BE2C (cell line): ENCODE measurements around the gene FAM193A.
"Not testable (repeated sequence)": the region's sequence is repeated elsewhere in the genome, so short reads cannot be mapped to it uniquely, and the experiment has no call there.

Experiments
- DNase-seq: peaks from one replicate; pipeline ENCODE4 v3.0.0-alpha.2; 2020
- H3K27me3 ChIP-seq: fragments of 250-450 bp; sonication (Bioruptor Pico); 2 replicates; pipeline ENCODE4 v1.5.1; 2020; ENCODE audit warnings: mild to moderate bottlenecking
- H3K36me3 ChIP-seq: fragments of 250-450 bp; sonication (Bioruptor Pico); 2 replicates; pipeline ENCODE4 v1.5.1; 2020; ENCODE audit warnings: mild to moderate bottlenecking
- H3K4me1 ChIP-seq: fragments of 250-450 bp; sonication (Bioruptor Pico); 2 replicates; pipeline ENCODE4 v1.5.1; 2020
- H3K4me3 ChIP-seq: 2 replicates; pipeline ENCODE4 v1.5.1; 2011; ENCODE audit warnings: low read depth, low read length
- H3K9me3 ChIP-seq: fragments of 250-450 bp; sonication (Bioruptor Pico); 2 replicates; pipeline ENCODE4 v1.5.1; 2020
- TF ChIP-seq, protein P1 (sequence below): IDR thresholded peaks from 2 replicates; pipeline ENCODE4 v1.5.1; 2012; ENCODE audit warnings: mild to moderate bottlenecking, low read depth, low read length

FAM193A gene

DNA sequence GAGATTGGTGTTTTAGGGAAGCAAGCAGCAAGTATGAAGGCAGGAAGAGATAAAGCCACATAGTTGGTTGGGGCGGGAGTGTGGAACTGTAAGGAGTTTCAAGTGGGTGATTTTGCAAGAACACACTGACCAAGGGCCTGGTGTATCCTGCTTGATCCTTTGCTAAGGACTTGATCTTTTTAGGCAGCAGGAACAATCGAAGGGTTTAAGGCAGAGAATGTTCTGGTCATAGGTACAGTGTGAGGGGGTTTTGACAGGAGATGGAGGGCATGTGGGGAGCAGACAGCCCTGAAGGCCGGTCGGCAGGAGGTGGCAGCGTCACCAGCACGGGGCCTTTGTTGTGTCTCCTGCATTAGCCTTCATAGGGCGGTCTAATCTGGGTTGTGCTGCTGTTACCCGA, 54.7 kb downstream of the FAM193A start:
- TF ChIP-seq, protein P1, sequence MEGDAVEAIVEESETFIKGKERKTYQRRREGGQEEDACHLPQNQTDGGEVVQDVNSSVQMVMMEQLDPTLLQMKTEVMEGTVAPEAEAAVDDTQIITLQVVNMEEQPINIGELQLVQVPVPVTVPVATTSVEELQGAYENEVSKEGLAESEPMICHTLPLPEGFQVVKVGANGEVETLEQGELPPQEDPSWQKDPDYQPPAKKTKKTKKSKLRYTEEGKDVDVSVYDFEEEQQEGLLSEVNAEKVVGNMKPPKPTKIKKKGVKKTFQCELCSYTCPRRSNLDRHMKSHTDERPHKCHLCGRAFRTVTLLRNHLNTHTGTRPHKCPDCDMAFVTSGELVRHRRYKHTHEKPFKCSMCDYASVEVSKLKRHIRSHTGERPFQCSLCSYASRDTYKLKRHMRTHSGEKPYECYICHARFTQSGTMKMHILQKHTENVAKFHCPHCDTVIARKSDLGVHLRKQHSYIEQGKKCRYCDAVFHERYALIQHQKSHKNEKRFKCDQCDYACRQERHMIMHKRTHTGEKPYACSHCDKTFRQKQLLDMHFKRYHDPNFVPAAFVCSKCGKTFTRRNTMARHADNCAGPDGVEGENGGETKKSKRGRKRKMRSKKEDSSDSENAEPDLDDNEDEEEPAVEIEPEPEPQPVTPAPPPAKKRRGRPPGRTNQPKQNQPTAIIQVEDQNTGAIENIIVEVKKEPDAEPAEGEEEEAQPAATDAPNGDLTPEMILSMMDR = no peak
- peaks cover 26% of the 10 kb centered on the region for H3K4me1 ChIP-seq
- H3K9me3 ChIP-seq = no peaks in the 10 kb centered on the region
- DNase-seq = no peak
- H3K27me3 ChIP-seq = no peaks in the 10 kb centered on the region
- H3K4me3 ChIP-seq = no peak overlapping the region
- peaks cover 2% of the 10 kb centered on the region for H3K36me3 ChIP-seq

DNA sequence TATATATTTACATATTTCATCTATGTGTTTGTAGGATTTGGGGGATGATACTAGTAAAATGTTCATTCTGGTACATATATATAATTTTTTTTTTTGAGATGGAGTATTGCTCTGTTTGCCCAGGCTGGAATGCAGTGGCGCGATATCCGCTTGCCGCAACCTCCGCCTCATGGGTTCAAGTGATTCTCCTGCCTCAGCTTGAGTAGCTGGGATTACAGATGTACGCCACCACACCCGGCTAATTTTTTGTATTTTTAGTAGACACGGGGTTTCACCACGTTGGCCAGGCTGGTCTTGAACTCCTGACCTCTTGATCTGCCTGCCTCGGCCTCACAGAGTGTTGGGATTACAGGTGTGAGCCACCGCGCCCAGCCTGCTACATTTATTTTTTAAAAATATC, 55.6 kb downstream of the FAM193A start:
- not testable (repeated sequence) for DNase-seq, H3K9me3 ChIP-seq, H3K4me3 ChIP-seq, H3K36me3 ChIP-seq, H3K27me3 ChIP-seq
- peaks cover 34% of the 10 kb centered on the region for H3K4me1 ChIP-seq

DNA sequence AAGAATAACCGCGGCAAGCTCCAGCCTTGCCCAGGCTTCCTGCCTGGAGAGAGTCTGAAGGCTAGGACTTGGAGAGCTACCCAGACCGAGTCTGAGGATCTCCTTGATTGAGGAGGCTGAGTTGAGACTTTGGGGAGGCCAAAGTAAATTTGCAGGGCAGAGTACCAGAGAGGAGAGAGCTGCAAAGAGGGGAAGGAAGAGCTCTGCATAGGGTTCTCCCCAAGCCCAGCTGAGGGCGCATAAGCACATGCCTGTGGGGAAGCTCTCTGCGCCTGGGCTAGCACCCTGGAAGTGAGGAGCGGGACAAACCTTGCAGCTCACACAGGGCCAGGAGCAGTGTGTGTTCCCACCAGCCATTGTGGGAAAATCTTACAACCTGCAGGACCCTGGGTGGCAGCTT, 56.1 kb downstream of the FAM193A start:
- DNase-seq = no peak
- peaks cover 10% of the 10 kb centered on the region for H3K36me3 ChIP-seq
- TF ChIP-seq, protein P1 = no peak
- no peak overlapping the region for H3K4me3 ChIP-seq
- H3K9me3 ChIP-seq = no peaks in the 10 kb centered on the region
- no peaks in the 10 kb centered on the region for H3K27me3 ChIP-seq
- peaks cover 39% of the 10 kb centered on the region for H3K4me1 ChIP-seq

DNA sequence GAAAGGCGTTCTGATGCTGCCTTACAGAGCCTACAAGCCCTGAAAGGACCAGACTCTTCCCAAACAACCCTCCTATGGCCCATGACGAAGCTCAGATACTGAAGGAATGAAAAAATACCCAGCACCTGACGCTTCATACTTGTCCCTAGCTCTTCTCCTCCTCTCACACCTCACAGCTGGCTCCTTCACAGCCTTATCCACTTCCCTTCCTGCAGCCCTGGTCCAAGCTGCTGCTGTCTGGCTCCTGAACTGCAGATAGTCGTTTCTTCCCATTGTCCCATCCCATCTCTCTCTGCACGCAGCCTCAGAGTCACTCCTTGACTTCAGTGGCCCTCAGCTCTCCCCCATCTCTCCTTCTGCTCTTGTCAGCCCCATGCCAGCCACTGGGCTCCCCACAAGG, 56.6 kb downstream of the FAM193A start:
- Histone ChIP-seq H3K4me1 (peaks cover 44% of the 10 kb centered on the region), H3K36me3 (peaks cover 14% of the 10 kb centered on the region), H3K9me3 (no peaks in the 10 kb centered on the region), H3K4me3 (no peak overlapping the region), H3K27me3 (no peaks in the 10 kb centered on the region)
- TF ChIP-seq, protein P1 = no peak
- DNase-seq = no peak

DNA sequence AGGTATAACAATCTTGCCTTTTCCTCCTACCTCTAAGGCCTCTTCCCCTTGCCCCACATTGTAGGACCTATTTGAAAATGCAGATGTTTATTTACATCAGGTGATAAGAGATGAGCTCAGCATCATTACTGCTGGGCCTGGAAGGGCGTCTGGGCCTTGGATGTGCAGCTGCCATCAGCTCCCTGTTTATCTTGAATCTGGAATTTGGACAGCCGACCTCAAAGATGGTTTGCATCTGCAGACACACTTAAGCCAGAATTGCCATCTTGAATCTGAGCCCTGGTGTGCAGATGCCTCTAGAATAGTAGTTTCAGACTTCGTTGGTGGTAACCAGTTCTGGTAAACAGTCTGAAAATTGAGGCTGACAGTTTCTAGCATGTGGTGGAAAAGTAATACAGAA, 59.0 kb downstream of the FAM193A start:
- H3K27me3 ChIP-seq = no peaks in the 10 kb centered on the region
- peaks cover 25% of the 10 kb centered on the region for H3K36me3 ChIP-seq
- H3K4me3 ChIP-seq = no peak overlapping the region
- TF ChIP-seq, protein P1 = no peak
- peak; percentile 76 for DNase-seq
- peaks cover 58% of the 10 kb centered on the region for H3K4me1 ChIP-seq
- H3K9me3 ChIP-seq = no peaks in the 10 kb centered on the region

DNA sequence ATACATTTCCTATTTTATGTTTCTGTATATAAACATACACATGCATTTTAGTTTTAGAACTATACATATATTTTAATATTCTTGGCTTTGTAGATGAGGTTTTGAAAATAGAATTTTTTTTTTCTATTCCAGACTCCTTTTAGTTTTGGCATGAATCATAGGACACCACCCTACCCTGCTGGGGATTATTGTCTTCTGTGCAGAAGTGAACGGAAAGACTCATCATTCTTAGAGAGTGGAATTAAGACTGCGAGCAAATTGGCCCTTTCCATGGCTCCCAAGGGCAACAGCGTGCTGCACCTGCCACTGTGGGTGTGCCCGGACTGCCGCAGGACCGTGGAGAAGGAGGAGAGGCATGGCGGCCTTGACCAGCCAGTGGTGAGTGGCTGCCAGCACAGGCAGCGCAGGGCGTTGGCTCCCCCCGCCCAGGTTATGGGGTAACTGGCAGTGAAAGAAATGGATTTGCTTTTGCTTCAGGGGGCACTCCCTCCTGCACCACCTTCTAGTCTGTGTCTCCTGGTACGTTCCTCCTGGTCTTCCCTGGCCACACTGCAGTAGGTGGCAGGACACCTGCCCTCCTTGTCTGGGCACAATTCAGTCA, 59.6 kb downstream of the FAM193A start:
- DNase-seq = no peak
- TF ChIP-seq, protein P1 = no peak
- Histone ChIP-seq H3K4me1 (peaks cover 58% of the 10 kb centered on the region), H3K36me3 (peaks cover 29% of the 10 kb centered on the region), H3K27me3 (no peaks in the 10 kb centered on the region), H3K9me3 (no peaks in the 10 kb centered on the region), H3K4me3 (no peak overlapping the region)

DNA sequence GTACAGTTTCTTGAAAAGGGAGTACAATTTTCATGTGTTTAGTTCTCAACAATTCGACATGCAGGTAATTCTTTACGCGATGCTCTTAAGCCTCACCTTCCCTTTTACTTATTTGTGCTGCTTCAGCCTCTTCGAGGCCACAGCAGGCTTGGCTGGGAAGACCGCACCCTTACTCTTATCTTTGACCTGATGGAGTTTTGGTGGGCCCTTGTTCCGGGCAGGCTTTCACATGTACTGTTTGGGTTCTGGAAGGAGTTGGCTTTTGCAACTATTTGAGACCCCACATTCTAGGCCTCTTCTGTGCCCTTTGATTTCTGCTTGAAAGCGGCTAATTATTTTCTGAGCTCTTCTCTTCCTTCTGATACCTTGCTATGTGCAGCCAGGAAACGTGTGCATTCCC, 60.2 kb downstream of the FAM193A start:
- H3K4me1 ChIP-seq = peaks cover 58% of the 10 kb centered on the region
- TF ChIP-seq, protein P1 = no peak
- H3K9me3 ChIP-seq = no peaks in the 10 kb centered on the region
- H3K4me3 ChIP-seq = no peak overlapping the region
- DNase-seq = no peak
- H3K27me3 ChIP-seq = no peaks in the 10 kb centered on the region
- H3K36me3 ChIP-seq = peaks cover 29% of the 10 kb centered on the region
